Endothelial cell of umbilical vein (primary cell): ENCODE data around the gene DEPDC1B. TPM values are rescaled to one million over a fixed set of nuclear protein-coding genes. Genes with fewer than 3 reads are reported as not detected.

ENCODE experiments used
- BruUV-seq: library from RNA; stranded (reverse); fragments of 400-500 nt; replicated peaks from 2 replicates; lab custom pipeline; 2021; lab: Mats Ljungman, UMichigan
- CTCF ChIA-PET: fragments of 300-600, 350-600 bp; sonication (Branson Sonifier 250); formaldehyde crosslinking; loops from one replicate; lab custom pipeline; 2021; ENCODE audit warnings: antibody characterized with exemption, inconsistent platforms; lab: Charles Lee
- POLR2A ChIA-PET: fragments of 300-600, 350-600 bp; sonication (Branson Sonifier 250); formaldehyde crosslinking; loops from one replicate; lab custom pipeline; 2021; ENCODE audit warnings: antibody characterized with exemption, inconsistent platforms; lab: Charles Lee
- DNase-seq: peaks from one replicate; pipeline ENCODE4 v3.0.0-alpha.2; 2011; ENCODE audit warnings: low read depth, low spot score
- FAIRE-seq: peaks from 2 replicates; lab custom pipeline; 2011; peaks lifted over from hg19 to GRCh38; lab: Jason Lieb, UNC
- H2AFZ ChIP-seq: 2 replicates; pipeline ENCODE4 v1.6.0; 2012; ENCODE audit warnings: low read depth, low read length, control low read depth, inconsistent platforms
- H3K27ac ChIP-seq: 2 replicates; pipeline ENCODE4 v1.5.1; 2011; ENCODE audit warnings: low read depth, mild to moderate bottlenecking, control low read depth, low read length, moderate library complexity; ENCODE audit not compliant: insufficient read depth
- H3K27me3 ChIP-seq, 2 experiments: 2 replicates each; pipeline versions ENCODE4 v1.6.0 to v1.6.1; 2011; ENCODE audit warnings: low read length in 2 of 2, mixed read lengths in 1 of 2; ENCODE audit not compliant: control insufficient read depth in 2 of 2, insufficient read depth in 2 of 2
- H3K36me3 ChIP-seq, 2 experiments: 2 replicates in 1 of 2; 3 replicates in 1 of 2; pipeline ENCODE4 v1.5.1; 2011; ENCODE audit warnings: low read length in 2 of 2, mild to moderate bottlenecking in 1 of 2, moderate library complexity in 1 of 2; ENCODE audit not compliant: control insufficient read depth in 2 of 2, insufficient read depth in 2 of 2; ENCODE audit errors: extremely low read depth in 1 of 2
- H3K4me1 ChIP-seq: 3 replicates; pipeline ENCODE4 v1.5.1; 2011; ENCODE audit warnings: mild to moderate bottlenecking, low read length; ENCODE audit not compliant: control insufficient read depth, insufficient read depth; ENCODE audit errors: extremely low read depth
- H3K4me2 ChIP-seq: 2 replicates; pipeline ENCODE4 v1.6.1; 2011; ENCODE audit warnings: low read length, control low read depth, mixed read lengths; ENCODE audit not compliant: insufficient read depth
- H3K4me3 ChIP-seq, 3 experiments: fragments of 200-600 bp in 1 of 3; sonication (generic), shearing (Covaris generic) in 1 of 3; replicated peaks in 1 of 3; 2 replicates each; pipeline ENCODE4 v1.5.1; 2011 to 2016; ENCODE audit warnings: control low read depth in 3 of 3, low read length in 3 of 3, mild to moderate bottlenecking in 2 of 3, inconsistent platforms in 1 of 3, low read depth in 1 of 3, moderate library complexity in 1 of 3; ENCODE audit not compliant: insufficient read depth in 1 of 3
- H3K79me2 ChIP-seq: 2 replicates; pipeline ENCODE4 v1.6.0; 2012; ENCODE audit warnings: low read length, inconsistent platforms; ENCODE audit not compliant: control insufficient read depth, insufficient read depth
- H3K9ac ChIP-seq: replicated peaks from 2 replicates; pipeline ENCODE3; 2011; ENCODE audit warnings: low read length, control low read depth; ENCODE audit not compliant: insufficient read depth; ENCODE audit errors: extremely low read depth
- H3K9me1 ChIP-seq: replicated peaks from 3 replicates; pipeline ENCODE4 v1.6.0; 2011; ENCODE audit warnings: mild to moderate bottlenecking, low read length; ENCODE audit not compliant: control insufficient read depth, insufficient read depth; ENCODE audit errors: extremely low read depth
- H3K9me3 ChIP-seq: replicated peaks from 2 replicates; pipeline ENCODE4 v1.5.1; 2012; ENCODE audit warnings: low read length, inconsistent platforms; ENCODE audit not compliant: control insufficient read depth, insufficient read depth
- H4K20me1 ChIP-seq: replicated peaks from 2 replicates; pipeline ENCODE3; 2011; ENCODE audit warnings: mild to moderate bottlenecking, low read length; ENCODE audit not compliant: control insufficient read depth, insufficient read depth; ENCODE audit errors: extremely low read depth
- CTCF ChIP-seq, 2 donors: IDR thresholded peaks; 1 replicate in 1 of 2; 2 replicates in 1 of 2; pipeline ENCODE4 v1.5.1; 2011; ENCODE audit warnings: low read length in 2 of 2, mild to moderate bottlenecking in 2 of 2, moderate library complexity in 2 of 2, control low read depth in 1 of 2, inconsistent platforms in 1 of 2, low read depth in 1 of 2; ENCODE audit not compliant: insufficient read depth in 1 of 2; ENCODE audit errors: extremely low read depth in 1 of 2
- EZH2 ChIP-seq: IDR thresholded peaks from 2 replicates; pipeline ENCODE4 v1.6.1; 2012; ENCODE audit warnings: borderline replicate concordance, low read depth, mild to moderate bottlenecking, moderate library complexity, low read length, inconsistent platforms; ENCODE audit not compliant: severe bottlenecking
- FOS ChIP-seq: IDR thresholded peaks from 2 replicates; pipeline ENCODE4 v1.6.1; 2011; ENCODE audit warnings: mild to moderate bottlenecking, low read length, moderate library complexity, borderline replicate concordance; ENCODE audit not compliant: insufficient read depth
- JUN ChIP-seq: IDR thresholded peaks from 2 replicates; pipeline ENCODE4 v1.6.1; 2011; ENCODE audit warnings: borderline replicate concordance, low read depth; ENCODE audit not compliant: insufficient read length, insufficient read depth
- MYC ChIP-seq: IDR thresholded peaks from one replicate; pipeline ENCODE4 v1.6.1; 2011; ENCODE audit warnings: mild to moderate bottlenecking, low read depth, low read length
- dilution Hi-C: fragments of 300-500 bp; cut with MboI; formaldehyde crosslinking; loops from one replicate; pipeline ENCODE4 v1.15.0; 2019; ENCODE audit warnings: low sequenced_read_pairs; ENCODE audit not compliant: extremely low pct_ligation_motif_present
- intact Hi-C: fragments of 100-400 bp; cut with micrococcal nuclease; formaldehyde crosslinking; loops from one replicate; pipeline ENCODE4 v1.10.0; 2022
- polyA plus RNA-seq, 4 experiments: library from polyadenylated mRNA; depleted of rRNA in 3 of 4; stranded (reverse) in 3 of 4; unstranded in 1 of 4; fragments of >200 nt; gene quantifications; 2 replicates each; pipeline versions ENCODE4 v1.2.1 to v1.2.3, GENCODE V29; 2011 to 2012; ENCODE audit warnings: missing spikeins in 1 of 4
- total RNA-seq: library from RNA; stranded (reverse); gene quantifications from 2 replicates; pipeline ENCODE4 v1.2.3, GENCODE V29; 2021
- TF ChIP-seq, protein P1 (sequence below): IDR thresholded peaks from 2 replicates; pipeline ENCODE4 v1.6.1; 2011; ENCODE audit not compliant: insufficient read depth, insufficient read length

The DEPDC1B gene
- total and polyA plus RNA-seq, 2 donors (not counting 3 experiments of a cell fraction or from before 2014, with no cell fraction given): 6.7 to 18.7 TPM

GRCh38 chr5:60577116-60577515 lies 122.8 kb downstream of the DEPDC1B start:
- H3K36me3 ChIP-seq: no peaks in the 10 kb centered on the region
- no peaks in the 10 kb centered on the region for H3K79me2 ChIP-seq
- no peaks in the 10 kb centered on the region for H3K9me3 ChIP-seq
- no peak for TF ChIP-seq CTCF (IDR thresholded peaks at IDR 0.05; ENCODE audit: extremely low read depth in 1 of 2, insufficient read depth in 1 of 2, low read depth in 1 of 2, low read length in 2 of 2)
- TF ChIP-seq FOS: no peak
- TF ChIP-seq, protein P1, sequence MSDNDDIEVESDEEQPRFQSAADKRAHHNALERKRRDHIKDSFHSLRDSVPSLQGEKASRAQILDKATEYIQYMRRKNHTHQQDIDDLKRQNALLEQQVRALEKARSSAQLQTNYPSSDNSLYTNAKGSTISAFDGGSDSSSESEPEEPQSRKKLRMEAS: no peak
- no peak for TF ChIP-seq JUN
- TF ChIP-seq MYC: no peak
- TF ChIP-seq EZH2: no peak
- H4K20me1 ChIP-seq: no peaks in the 10 kb centered on the region
- POLR2A ChIA-PET: no interaction called here
- H3K4me2 ChIP-seq: no peak overlapping the region
- no peaks in the 10 kb centered on the region for H3K4me1 ChIP-seq
- no peaks in the 10 kb centered on the region for H3K9me1 ChIP-seq
- FAIRE-seq: no peak
- no peak overlapping the region for H3K27ac ChIP-seq
- H3K9ac ChIP-seq: no peak overlapping the region
- no TSS peak for BruUV-seq
- H3K4me3 ChIP-seq: no peak overlapping the region
- dilution Hi-C loops (no loop called here), intact Hi-C loops (no loop called here)
- no peaks in the 10 kb centered on the region for H3K27me3 ChIP-seq
- H2AFZ ChIP-seq: no peak overlapping the region
- CTCF ChIA-PET: no interaction called here
- no peak for DNase-seq
